MM.1S (cell line): ENCODE data around the gene ANKMY1.

Experiments
- DNase-seq: peaks from one replicate; pipeline ENCODE4 v3.0.0-alpha.2; 2015
- H2AFZ ChIP-seq: fragments of 300-600 bp; sonication (generic); 2 replicates; pipeline ENCODE4 v1.6.0; 2016; ENCODE audit warnings: antibody characterized with exemption, low read length
- H3F3A ChIP-seq: fragments of 300-600 bp; sonication (generic); 2 replicates; pipeline ENCODE4 v1.6.1; 2016; ENCODE audit warnings: mild to moderate bottlenecking, antibody characterized with exemption, low read length, moderate library complexity, mixed read lengths; ENCODE audit not compliant: insufficient read depth
- H3K27ac ChIP-seq: fragments of 300-600 bp; sonication (generic); 2 replicates; pipeline ENCODE4 v1.5.1; 2016; ENCODE audit warnings: mild to moderate bottlenecking, low read length
- H3K27me3 ChIP-seq: fragments of 300-600 bp; sonication (generic); replicated peaks from 2 replicates; pipeline ENCODE4 v1.6.0; 2016; ENCODE audit warnings: low read length; ENCODE audit not compliant: insufficient read depth
- H3K36me3 ChIP-seq: fragments of 300-600 bp; sonication (generic); replicated peaks from 2 replicates; pipeline ENCODE4 v1.6.1; 2016; ENCODE audit warnings: mild to moderate bottlenecking, low read length, mixed read lengths; ENCODE audit not compliant: insufficient read depth
- H3K4me1 ChIP-seq: fragments of 300-600 bp; sonication (generic); 2 replicates; pipeline ENCODE4 v1.6.1; 2016; ENCODE audit warnings: low read length, mixed read lengths
- H3K4me2 ChIP-seq: fragments of 300-600 bp; sonication (generic); 2 replicates; pipeline ENCODE4 v1.6.0; 2016; ENCODE audit warnings: low read depth, low read length
- H3K4me3 ChIP-seq: fragments of 300-600 bp; sonication (generic); 2 replicates; pipeline ENCODE4 v1.5.1; 2016; ENCODE audit warnings: low read length, mixed read lengths
- H3K79me2 ChIP-seq: fragments of 300-600 bp; sonication (generic); 2 replicates; pipeline ENCODE4 v1.6.1; 2016; ENCODE audit warnings: mixed run types, low read length, mixed read lengths
- H3K9ac ChIP-seq: fragments of 300-600 bp; sonication (generic); 2 replicates; pipeline ENCODE4 v1.6.1; 2016; ENCODE audit warnings: low read length, mixed read lengths
- H3K9me2 ChIP-seq: fragments of 300-600 bp; sonication (generic); replicated peaks from 2 replicates; pipeline ENCODE4 v1.6.1; 2016; ENCODE audit warnings: mild to moderate bottlenecking, low read length, mixed read lengths; ENCODE audit not compliant: insufficient read depth
- H3K9me3 ChIP-seq: fragments of 300-600 bp; sonication (generic); replicated peaks from 2 replicates; pipeline ENCODE4 v1.6.1; 2016; ENCODE audit warnings: mild to moderate bottlenecking, low read length, mixed read lengths; ENCODE audit not compliant: insufficient read depth
- H4K20me1 ChIP-seq: fragments of 300-600 bp; sonication (generic); 2 replicates; pipeline ENCODE4 v1.6.1; 2016; ENCODE audit warnings: mild to moderate bottlenecking, low read length, moderate library complexity, mixed read lengths; ENCODE audit not compliant: insufficient read depth
- EZH2 ChIP-seq: fragments of 300-600 bp; sonication (generic); optimal IDR thresholded peaks from 2 replicates; pipeline ENCODE3; 2017; ENCODE audit warnings: low read depth, mild to moderate bottlenecking, antibody characterized with exemption, low read length, mixed read lengths
- EZH2phosphoT487 ChIP-seq: fragments of 300-600 bp; sonication (generic); IDR thresholded peaks from 2 replicates; pipeline ENCODE4 v1.6.1; 2018; ENCODE audit warnings: antibody characterized with exemption, low read length
- TF ChIP-seq, protein P1 (sequence below): fragments of 300-600 bp; sonication (generic); IDR thresholded peaks from 2 replicates; pipeline ENCODE4 v1.5.1; 2016; ENCODE audit warnings: antibody characterized with exemption, low read length, mixed read lengths

The ANKMY1 gene

DNA sequence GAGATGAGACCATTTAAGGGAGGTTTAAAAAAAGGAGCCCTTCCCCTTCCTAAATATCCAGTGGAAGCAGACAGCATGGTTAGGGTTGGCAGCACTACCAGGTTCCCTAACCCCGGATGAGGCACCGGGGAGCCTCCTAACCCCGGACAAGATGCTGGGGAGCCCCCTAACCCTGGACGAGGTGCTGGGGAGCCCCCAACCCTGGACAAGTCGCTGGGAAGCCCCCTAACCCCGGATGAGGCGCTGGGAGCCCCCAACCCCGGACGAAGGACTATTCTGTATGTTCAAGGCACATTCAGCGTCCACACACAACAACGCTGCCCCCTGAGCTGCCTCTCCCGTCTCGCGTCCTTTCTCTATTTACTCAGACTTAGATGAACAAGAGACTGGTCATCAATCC is 51.9 kb downstream of the ANKMY1 start:
- Histone ChIP-seq H3K79me2 (no peaks in the 10 kb centered on the region), H3K9me2 (no peaks in the 10 kb centered on the region), H3K27me3 (no peaks in the 10 kb centered on the region), H3K4me2 (no peak overlapping the region), H3K4me3 (no peak overlapping the region), H3K27ac (no peak overlapping the region), H3K9ac (no peak overlapping the region), H3F3A (no peaks in the 10 kb centered on the region), H3K36me3 (no peaks in the 10 kb centered on the region), H2AFZ (no peak overlapping the region), H4K20me1 (no peaks in the 10 kb centered on the region), H3K4me1 (no peaks in the 10 kb centered on the region), H3K9me3 (no peaks in the 10 kb centered on the region)
- no peak for DNase-seq
- no peak for TF ChIP-seq EZH2
- TF ChIP-seq, protein P1, sequence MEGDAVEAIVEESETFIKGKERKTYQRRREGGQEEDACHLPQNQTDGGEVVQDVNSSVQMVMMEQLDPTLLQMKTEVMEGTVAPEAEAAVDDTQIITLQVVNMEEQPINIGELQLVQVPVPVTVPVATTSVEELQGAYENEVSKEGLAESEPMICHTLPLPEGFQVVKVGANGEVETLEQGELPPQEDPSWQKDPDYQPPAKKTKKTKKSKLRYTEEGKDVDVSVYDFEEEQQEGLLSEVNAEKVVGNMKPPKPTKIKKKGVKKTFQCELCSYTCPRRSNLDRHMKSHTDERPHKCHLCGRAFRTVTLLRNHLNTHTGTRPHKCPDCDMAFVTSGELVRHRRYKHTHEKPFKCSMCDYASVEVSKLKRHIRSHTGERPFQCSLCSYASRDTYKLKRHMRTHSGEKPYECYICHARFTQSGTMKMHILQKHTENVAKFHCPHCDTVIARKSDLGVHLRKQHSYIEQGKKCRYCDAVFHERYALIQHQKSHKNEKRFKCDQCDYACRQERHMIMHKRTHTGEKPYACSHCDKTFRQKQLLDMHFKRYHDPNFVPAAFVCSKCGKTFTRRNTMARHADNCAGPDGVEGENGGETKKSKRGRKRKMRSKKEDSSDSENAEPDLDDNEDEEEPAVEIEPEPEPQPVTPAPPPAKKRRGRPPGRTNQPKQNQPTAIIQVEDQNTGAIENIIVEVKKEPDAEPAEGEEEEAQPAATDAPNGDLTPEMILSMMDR = no peak
- TF ChIP-seq EZH2phosphoT487 = no peak

DNA sequence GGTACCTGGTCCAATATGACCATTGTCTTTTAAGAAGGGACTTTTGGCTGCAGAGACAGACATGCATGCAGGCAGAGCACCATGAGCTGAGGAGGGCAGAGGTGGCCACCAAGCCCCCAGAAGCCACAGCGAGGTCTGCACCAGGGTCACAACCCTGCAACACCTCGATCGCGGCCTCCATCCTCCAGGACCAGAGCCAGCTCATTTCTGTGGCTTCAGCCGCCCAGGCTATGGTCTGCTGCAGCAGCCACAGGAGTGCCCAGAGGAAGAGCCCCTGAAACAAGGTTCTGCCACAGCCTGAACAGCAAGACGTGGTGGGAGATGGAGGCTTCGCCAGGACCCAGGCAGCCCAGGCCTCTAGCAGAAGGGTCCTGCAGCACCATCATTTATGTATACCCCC is 53.9 kb downstream of the ANKMY1 start:
- TF ChIP-seq EZH2 (no peak), EZH2phosphoT487 (no peak)
- TF ChIP-seq, protein P1 = no peak
- no peak overlapping the region for H3K27ac ChIP-seq

GRCh38 chr2:240503375-240503774 is 54.4 kb downstream of the ANKMY1 start:
- TF ChIP-seq EZH2phosphoT487 (no peak), EZH2 (no peak)
- TF ChIP-seq, protein P1 = no peak
- H3K79me2 ChIP-seq = no peaks in the 10 kb centered on the region
- DNase-seq = no peak

More for the DNA sequence above, 53.9 kb downstream of the ANKMY1 start:
- H3K9me3 ChIP-seq = no peaks in the 10 kb centered on the region
- no peak overlapping the region for H2AFZ ChIP-seq
- no peak overlapping the region for H3K9ac ChIP-seq
- H3K36me3 ChIP-seq = no peaks in the 10 kb centered on the region
- H3K4me3 ChIP-seq = no peak overlapping the region
- H4K20me1 ChIP-seq = no peaks in the 10 kb centered on the region
- H3K4me1 ChIP-seq = no peaks in the 10 kb centered on the region
- no peaks in the 10 kb centered on the region for H3K9me2 ChIP-seq
- H3K79me2 ChIP-seq = no peaks in the 10 kb centered on the region
- H3K27me3 ChIP-seq = no peaks in the 10 kb centered on the region
- DNase-seq = no peak
- no peaks in the 10 kb centered on the region for H3F3A ChIP-seq
- no peak overlapping the region for H3K4me2 ChIP-seq

More at GRCh38 chr2:240503375-240503774, 54.4 kb downstream of the ANKMY1 start:
- Histone ChIP-seq H3K27me3 (no peaks in the 10 kb centered on the region), H3K36me3 (no peaks in the 10 kb centered on the region), H3K27ac (no peak overlapping the region), H4K20me1 (no peaks in the 10 kb centered on the region), H3K4me2 (no peak overlapping the region), H3K9me3 (no peaks in the 10 kb centered on the region), H3K4me3 (no peak overlapping the region), H3K9ac (no peak overlapping the region), H3K9me2 (no peaks in the 10 kb centered on the region), H3K4me1 (no peaks in the 10 kb centered on the region), H3F3A (no peaks in the 10 kb centered on the region), H2AFZ (no peak overlapping the region)
